Measurements from ENCODE around the gene NOXO1. TPM values are rescaled to one million over a fixed set of nuclear protein-coding genes. Genes with fewer than 3 reads are reported as not detected.
A peak's percentile ranks its signal among the peaks of the same experiment; 100 is the strongest.

The NOXO1 gene
- total RNA-seq, 1 donor = 0.43 TPM

DNA sequence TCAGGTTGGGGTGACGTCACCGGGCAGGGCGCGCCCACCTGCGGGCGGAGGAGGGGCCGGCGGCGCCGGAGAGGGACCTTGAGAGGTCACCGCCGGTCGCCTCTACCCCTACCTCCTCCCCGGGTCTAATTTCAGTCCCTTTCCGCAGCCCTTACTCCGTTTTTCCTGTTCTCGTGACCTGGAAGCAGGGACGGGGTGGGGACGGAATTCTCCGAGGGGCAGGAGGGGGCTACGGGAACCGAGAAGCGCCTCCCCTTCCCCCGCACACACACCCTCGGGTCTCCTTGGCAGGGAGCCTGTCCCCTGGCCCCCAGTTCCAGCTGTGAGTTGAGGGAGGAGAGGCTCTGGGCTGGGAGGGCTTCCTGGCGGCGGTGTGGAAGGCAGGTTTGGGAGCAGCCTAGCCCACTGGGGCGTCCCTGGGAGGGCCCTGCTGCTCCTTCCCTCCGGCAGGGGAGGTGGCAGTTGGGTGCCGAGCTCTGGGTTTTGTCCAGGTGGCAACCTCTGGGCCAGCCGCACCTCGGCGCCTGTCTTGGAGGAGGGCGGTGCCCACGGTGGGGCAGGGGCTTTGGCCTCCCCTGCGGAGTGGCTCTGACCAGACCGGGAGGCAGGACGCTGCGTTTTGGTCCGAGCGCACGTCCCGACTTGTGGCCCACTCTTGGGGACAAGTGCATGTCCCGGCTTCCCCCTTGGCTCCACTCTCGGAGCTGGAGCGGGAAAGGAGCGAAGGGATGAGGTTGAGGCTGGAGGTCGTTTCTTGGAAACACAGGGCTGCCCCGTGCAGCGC, 9.3 kb upstream of the NOXO1 start:
- H3K4me3 ChIP-seq (ENCODE audit: low read depth, low read length) = peak overlapping the region; percentile 46
- TF ChIP-seq, protein P1, sequence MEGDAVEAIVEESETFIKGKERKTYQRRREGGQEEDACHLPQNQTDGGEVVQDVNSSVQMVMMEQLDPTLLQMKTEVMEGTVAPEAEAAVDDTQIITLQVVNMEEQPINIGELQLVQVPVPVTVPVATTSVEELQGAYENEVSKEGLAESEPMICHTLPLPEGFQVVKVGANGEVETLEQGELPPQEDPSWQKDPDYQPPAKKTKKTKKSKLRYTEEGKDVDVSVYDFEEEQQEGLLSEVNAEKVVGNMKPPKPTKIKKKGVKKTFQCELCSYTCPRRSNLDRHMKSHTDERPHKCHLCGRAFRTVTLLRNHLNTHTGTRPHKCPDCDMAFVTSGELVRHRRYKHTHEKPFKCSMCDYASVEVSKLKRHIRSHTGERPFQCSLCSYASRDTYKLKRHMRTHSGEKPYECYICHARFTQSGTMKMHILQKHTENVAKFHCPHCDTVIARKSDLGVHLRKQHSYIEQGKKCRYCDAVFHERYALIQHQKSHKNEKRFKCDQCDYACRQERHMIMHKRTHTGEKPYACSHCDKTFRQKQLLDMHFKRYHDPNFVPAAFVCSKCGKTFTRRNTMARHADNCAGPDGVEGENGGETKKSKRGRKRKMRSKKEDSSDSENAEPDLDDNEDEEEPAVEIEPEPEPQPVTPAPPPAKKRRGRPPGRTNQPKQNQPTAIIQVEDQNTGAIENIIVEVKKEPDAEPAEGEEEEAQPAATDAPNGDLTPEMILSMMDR (IDR thresholded peaks at IDR 0.05; ENCODE audit: insufficient read depth, low read depth, low read length) = no peak
- DNase-seq (ENCODE audit: low read depth) = no peak

DNA sequence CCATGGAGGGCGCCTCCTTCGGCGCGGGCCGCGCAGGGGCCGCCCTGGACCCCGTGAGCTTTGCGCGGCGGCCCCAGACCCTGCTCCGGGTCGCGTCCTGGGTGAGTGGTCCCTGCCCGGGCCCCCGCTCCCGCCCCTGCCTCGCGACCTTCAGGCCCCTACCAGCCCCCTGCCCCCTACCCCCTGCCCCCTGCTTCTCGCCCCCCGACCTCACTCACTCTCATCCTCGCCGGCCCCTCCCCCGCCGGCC, 8.8 kb upstream of the NOXO1 start:
- H3K4me3 ChIP-seq (ENCODE audit: low read depth, low read length) = peak overlapping the region; percentile 46
- TF ChIP-seq, protein P1 (IDR thresholded peaks at IDR 0.05; ENCODE audit: insufficient read depth, low read depth, low read length) = no peak
- DNase-seq (ENCODE audit: low read depth) = no peak

DNA sequence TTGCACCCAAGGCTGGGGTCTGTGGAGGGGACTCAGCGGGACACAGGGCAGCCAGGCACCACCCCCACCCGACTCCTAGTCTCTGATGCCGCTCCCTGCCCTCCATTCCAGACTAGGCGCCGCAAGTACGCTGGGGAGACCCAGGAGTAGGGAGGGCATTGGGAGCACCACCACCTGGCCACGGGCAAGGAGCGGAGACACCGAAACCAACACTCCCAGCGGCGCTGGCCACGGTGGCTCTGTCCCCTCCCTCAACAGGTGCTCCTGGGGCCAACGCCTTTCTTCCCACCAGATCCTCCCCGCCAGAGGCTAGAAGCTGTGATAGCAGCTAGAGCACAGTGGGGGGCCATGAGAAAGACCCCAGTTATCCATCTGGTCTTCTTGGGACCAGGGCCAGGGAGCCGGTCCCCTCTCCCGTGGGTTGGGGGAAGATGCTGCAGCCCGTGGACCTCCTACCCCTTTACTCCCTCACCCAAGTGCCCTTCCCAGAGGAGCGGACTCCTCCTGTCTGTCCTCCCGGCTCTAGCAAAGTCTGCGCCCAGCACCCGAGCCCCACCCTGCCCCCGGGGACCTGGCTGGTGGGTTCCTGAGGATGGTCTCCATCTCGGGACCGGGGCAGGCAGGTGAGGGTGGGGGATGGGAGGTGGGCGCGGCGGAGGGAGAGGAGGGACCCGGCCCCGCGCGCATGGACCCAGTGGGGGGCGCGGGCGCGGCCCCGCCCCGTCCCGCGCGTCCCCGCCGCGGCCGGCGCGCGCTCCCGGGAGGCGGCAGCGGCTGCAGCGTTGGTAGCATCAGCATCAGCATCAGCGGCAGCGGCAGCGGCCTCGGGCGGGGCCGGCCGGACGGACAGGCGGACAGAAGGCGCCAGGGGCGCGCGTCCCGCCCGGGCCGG, 8.2 kb upstream of the NOXO1 start, which contains the start of gene SYNGR3:
TSS of gene SYNGR3 (plus strand) at position 762 of the 892 bp plus-strand sequence. CDS start 133 bp downstream, outside the sequence.
- TF ChIP-seq, protein P1 (IDR thresholded peaks at IDR 0.05; ENCODE audit: insufficient read depth, low read depth, low read length) = no peak
- DNase-seq (ENCODE audit: low read depth) = no peak
- H3K4me3 ChIP-seq (ENCODE audit: low read depth, low read length) = peak within 1 kb of the TSS; percentile 46

DNA sequence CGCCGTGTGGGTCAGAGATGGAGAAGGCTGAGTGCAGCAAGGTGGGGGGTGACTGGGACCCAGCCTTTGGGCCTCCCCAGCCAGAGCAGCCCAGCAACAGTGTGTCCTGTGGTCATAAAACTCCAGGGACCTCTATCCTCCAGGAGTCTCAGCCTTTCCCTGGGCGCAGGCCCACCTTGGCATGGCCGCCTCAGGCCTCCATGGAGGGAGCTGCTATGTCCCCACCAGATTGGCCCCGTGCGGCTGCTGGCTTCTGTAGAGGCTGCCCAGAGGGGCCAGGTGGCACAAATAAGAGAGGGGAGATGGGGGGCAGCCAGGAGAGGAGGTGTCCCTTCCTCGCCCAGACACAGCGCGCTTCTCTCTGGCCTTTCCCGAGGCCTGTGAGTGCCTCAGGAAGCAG, 5.9 kb upstream of the NOXO1 start:
- DNase-seq (ENCODE audit: low read depth) = no peak
- no peak overlapping the region for H3K4me3 ChIP-seq (ENCODE audit: low read depth, low read length)
- TF ChIP-seq, protein P1 (IDR thresholded peaks at IDR 0.05; ENCODE audit: insufficient read depth, low read depth, low read length) = no peak

DNA sequence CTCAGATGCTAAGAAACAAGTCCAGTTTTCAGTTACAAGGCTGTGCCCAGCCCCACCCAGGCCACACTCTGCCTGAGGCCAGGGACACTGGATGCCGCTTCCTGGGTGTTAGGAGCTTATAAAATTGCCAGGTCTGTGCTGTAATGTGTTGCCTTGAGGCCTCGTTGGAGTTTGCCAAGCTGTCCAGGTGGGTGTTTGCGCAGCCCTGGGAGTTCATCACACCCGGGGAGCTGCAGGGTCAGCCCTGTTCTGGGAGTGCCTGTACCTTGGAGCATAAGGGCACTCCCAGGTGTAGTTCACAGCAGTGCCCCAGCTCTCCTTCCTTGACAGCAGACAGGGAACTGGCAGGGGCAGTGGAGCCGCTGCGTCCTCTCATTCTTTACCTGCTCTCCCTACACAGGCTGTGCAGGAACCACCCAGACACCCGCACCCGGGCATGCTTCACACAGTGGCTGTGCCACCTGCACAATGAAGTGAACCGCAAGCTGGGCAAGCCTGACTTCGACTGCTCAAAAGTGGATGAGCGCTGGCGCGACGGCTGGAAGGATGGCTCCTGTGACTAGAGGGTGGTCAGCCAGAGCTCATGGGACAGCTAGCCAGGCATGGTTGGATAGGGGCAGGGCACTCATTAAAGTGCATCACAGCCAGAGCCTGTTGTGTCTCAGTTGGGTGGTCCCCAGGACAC, 4.3 kb upstream of the NOXO1 start:
- DNase-seq (ENCODE audit: low read depth) = no peak
- H3K4me3 ChIP-seq (ENCODE audit: low read depth, low read length) = no peak overlapping the region
- TF ChIP-seq, protein P1 (IDR thresholded peaks at IDR 0.05; ENCODE audit: insufficient read depth, low read depth, low read length) = no peak

DNA sequence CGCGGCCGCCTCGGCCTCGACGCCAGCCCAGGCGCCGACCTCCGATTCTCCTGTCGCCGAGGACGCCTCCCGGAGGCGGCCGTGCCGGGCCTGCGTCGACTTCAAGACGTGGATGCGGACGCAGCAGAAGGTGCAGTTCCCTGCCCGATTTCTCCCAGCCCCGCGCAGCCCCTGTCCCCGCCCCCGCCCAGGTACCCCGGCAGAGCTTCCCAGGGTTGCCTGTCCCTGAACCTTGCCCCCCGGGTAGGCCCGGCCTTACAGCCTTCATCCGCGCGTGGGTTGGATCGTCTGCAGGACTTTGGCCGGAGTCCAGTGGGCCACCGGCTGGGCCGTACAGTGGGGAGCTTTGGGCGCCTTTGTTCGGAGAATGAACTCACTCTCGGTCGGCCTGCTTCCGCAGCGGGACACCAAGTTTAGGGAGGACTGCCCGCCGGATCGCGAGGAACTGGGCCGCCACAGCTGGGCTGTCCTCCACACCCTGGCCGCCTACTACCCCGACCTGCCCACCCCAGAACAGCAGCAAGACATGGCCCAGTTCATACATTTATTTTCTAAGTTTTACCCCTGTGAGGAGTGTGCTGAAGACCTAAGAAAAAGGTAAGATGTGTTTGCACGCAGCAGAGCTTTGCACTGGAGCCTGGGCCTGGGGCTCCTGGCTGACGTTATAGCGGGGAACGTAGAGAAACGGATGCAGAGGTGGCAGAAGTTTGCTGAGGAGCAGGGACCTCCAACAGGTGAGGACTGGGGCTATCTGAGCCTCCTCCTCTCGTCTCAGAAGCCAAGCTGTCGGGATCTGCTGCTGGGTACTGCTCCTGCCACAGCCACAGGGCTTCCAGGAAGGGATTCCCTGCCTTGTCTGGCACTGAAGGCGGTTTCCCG, 3.3 kb upstream of the NOXO1 start:
- peak overlapping the region; percentile 75 for H3K4me3 ChIP-seq (ENCODE audit: low read depth, low read length)
- TF ChIP-seq, protein P1 (IDR thresholded peaks at IDR 0.05; ENCODE audit: insufficient read depth, low read depth, low read length) = no peak
- DNase-seq (ENCODE audit: low read depth) = no peak

Data from fibroblast of villous mesenchyme (primary cell).